H54 (cell line): Measurements from ENCODE around the gene PAAF1.
A peak's percentile ranks its signal among the peaks of the same experiment; 100 is the strongest.

ENCODE experiments used
- DNase-seq: peaks from one replicate; pipeline ENCODE4 v3.0.0; 2011; ENCODE audit warnings: low spot score, mixed read lengths; ENCODE audit not compliant: insufficient read length
- FAIRE-seq: peaks from 3 replicates; lab custom pipeline; 2011; peaks lifted over from hg19 to GRCh38; lab: Jason Lieb, UNC
- POLR2A ChIP-seq: IDR thresholded peaks from 2 replicates; pipeline ENCODE4 v1.6.1; 2011; ENCODE audit warnings: low read depth, mild to moderate bottlenecking, low read length

PAAF1 gene, protein sequence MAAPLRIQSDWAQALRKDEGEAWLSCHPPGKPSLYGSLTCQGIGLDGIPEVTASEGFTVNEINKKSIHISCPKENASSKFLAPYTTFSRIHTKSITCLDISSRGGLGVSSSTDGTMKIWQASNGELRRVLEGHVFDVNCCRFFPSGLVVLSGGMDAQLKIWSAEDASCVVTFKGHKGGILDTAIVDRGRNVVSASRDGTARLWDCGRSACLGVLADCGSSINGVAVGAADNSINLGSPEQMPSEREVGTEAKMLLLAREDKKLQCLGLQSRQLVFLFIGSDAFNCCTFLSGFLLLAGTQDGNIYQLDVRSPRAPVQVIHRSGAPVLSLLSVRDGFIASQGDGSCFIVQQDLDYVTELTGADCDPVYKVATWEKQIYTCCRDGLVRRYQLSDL

DNA sequence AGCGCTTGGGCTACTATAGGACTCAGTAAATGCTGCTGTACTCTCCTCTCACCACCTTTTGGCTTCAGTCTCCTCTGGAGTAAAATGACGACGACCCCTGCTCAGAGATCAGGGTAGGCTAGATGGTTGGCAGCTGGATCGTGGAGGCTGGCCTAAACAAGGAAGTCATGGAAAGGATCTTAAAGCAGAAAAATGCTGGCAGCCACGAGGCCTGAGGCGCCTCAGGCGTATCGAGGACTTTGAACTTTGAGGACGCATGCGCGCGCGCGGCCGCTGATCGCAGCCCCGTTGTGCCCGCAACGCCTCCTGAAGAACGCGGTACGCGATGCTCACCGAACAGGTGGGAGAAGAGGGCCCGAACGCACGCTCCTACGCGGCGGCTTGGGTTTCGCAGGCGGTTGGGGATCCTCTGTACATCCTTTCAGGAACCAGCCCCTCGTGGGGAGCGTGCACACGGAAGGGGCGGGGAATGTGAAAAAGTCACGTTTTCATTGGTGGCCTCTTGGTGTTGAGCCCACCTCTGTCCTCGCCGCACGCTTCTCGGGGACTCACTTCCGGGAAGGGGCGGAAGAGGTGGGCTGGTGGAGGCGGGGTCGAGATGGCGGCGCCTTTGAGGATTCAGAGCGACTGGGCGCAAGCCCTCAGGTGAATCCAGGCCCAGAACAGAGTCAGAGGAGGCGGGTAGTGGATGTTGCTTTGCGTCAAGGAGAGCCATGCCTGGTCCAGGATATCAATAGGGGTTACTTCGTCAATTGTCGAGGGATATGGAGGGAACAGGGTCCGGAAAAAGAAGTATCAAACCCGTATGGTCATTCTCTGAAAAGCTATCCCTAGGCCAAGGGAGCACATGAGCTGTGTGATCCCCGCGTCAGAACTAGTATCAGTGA is at the start of gene PAAF1, which contains the start of gene COA4:
Gene PAAF1, plus strand, starts transcription at position 576 of the 887 bp plus-strand sequence. Its CDS starts 23 bp downstream, at position 599.
Gene COA4, minus strand, starts transcription at position 423 of the 887 bp plus-strand sequence. CDS start 3,468 bp downstream, outside the sequence.
- DNase-seq (peak; percentile 90), FAIRE-seq (peak; percentile 30)
- peak; percentile 74 for TF ChIP-seq POLR2A

DNA sequence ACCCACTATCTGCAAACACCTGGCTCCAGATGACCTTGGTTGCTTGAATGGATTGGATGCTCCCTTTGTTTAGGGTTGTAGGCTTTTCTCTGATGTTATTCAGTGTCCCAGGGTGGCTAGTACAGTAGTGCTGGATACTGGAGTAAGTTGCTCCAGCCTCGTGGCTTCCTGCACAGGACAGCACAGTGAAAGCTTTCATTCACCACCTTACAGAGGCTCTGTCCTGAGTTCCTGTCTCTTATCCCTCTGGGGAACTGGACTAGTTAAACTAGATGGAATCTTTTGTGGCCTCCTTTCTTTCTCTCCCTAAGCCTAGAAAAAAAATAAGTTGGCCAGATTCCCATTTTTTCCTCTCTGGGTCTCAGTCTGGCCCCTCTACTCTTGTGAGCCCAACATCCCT is 46.5 kb upstream of the PAAF1 start:
- no peak for TF ChIP-seq POLR2A
- no peak for FAIRE-seq
- no peak for DNase-seq

DNA sequence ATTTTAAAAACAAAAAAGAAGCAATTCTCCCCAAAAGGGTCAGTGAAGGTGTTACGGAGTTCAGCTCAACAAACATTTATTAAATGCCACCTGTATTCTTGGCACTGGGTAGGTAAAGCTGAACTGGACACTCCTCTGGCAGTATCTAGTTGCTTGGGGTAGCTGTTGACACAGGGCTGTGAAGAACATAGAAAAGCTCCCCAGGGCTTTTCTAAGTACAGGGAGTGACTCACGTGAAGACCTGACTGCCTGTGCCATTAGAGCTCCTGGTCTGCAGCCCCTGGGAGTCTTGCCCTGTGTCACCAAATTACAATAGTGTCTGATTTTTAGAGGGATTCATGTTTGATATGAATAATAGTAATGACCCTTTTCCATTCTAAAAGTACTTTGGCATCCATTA is 43.7 kb upstream of the PAAF1 start:
- FAIRE-seq (no peak), DNase-seq (no peak)
- TF ChIP-seq POLR2A = no peak

DNA sequence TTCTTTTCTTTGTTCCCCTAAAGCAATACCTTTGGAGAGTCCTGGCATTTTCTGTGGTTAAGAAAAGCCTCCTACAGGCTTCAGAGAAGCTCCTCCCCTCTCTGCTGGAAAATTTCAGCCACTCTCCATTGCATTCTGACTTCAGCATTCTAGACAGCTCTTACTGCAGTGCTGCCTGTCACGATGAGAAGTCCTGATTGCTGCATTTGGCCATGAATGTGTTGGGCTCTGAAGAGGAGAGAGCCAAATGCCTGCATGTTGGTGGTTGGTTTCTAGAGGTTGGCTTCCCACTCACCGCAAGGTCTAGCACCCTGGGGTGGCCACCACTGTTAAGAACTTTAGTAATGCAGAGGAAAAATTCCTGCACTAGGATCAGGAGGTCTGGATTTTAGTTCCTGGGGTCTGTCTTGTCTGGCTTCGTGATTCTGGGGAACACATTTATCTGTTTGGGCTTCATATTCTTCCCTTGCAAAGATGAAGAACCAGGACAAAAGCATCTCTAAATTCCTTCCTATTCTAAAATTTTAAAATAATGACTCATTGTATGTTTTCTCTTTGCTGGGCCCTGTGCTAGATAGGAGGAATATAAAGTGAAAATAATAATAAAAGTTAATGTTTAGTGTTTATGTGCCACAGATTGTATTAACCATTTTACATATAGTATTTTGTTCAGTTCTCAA is 38.2 kb upstream of the PAAF1 start:
- peak; percentile 8 for DNase-seq
- FAIRE-seq = no peak
- no peak for TF ChIP-seq POLR2A

DNA sequence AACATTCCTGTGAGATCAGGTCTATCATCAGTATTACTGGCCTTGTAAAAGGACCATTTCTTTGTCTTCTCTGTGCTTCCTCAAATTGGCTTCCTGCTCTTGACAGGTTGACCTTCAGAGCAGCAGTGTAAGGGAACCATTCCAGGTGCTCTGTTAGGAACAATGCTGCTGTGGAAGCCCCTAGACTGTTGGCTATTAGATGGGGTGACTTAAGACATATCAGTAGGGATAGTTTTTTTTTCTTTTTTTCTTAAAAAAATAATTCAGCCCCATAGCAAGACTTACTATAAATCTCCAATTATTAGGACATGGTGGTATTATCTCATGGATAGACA is 37.7 kb upstream of the PAAF1 start:
- no peak for FAIRE-seq
- DNase-seq = no peak
- no peak for TF ChIP-seq POLR2A

DNA sequence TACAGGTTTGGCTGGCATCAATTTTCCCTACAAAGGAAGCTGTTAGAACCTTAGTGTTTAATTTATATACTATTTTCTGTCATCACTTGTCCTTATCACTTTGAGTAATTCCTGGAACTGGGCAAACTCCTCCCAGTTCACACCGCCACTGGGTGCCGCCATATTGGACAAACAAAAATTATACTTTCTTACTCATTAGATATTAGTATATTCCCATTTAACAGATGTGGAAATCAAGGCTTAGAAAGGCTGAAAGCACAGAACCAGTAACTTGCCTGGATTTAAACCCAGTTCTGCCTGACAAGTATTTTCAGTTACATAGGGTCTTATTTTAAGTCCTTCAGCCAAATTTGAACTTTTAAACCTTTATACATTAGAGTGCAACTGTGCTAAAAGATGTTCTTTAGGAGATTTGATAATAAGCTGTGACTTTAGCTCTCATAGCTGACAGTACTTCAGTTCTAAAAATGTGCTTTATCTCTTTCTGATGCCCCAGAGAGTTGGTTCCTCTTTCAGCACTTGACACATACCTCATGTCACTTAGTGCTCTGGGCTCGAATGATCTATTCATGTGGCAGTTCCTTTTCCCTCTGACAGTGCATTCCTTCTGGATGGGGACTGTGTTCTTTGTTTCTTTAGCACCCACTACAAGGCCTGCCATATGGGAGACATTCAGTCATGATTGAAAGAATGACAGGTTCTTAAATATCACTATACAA is 25.6 kb upstream of the PAAF1 start:
- TF ChIP-seq POLR2A = no peak
- no peak for DNase-seq
- FAIRE-seq = no peak

DNA sequence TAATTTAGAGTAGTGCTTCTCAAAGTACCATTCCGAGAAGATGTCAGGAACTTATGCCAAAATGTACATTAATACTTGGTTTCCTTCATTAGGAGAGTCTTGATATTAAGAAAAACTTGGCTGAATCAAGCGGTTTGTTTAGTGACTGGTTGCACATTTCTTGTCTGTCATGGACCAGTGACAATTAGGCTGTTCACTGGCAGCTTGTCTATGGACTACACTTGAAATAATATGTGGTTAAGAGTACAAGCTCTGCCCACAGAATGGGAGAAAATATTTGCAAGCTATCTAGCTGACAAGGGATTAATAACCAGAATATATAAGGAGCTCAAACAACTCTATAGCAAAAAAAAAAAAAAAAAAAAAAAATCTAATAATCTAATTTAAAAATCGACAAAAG is 24.8 kb upstream of the PAAF1 start:
- TF ChIP-seq POLR2A = no peak
- DNase-seq (no peak), FAIRE-seq (no peak)

DNA sequence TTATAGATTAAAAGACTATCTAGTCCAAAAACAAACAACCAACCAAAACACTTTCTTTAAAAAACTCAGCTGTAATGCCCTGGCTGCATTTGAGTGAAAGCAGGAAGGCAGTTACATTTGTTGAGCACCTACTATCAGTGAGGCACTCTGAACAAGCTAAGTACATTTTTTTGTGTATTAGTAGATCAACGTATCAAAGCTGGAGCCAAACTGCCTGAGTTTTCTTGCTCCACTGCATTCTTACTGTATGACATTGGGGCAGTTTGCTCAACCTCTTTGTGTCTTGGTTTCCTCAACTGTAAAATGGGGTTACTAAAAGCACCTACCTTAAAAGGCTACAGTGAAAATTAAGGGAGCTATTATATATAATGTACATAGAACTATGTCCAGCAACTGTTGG is 22.1 kb upstream of the PAAF1 start:
- no peak for TF ChIP-seq POLR2A
- no peak for FAIRE-seq

DNA sequence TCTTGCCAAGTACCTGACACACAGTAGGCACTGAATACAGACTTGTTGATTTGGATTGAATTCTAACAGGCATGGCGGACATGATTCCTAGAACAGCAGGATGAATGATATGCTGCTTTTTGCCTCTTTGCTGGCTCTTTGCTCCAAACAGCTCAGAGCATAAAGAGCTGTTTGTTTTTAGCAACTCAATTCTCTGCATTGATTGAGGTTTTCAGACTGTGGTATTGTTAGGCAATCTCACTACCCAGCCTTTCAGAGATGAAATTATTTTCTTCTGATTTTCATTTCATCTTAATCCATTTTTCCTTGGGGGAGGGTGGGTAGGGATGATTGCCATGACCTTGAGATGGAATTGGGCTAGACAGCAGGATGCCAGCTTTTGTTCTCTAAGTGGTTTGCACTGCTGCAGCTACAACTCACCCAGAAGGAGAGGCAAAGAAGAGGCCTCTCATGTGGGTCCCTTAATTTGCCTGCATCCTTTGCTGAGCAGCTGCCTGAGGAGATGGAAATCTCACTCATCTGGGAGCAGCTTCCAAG is 20.7 kb upstream of the PAAF1 start:
- no peak for TF ChIP-seq POLR2A
- no peak for DNase-seq
- no peak for FAIRE-seq

More for the DNA sequence above, 22.1 kb upstream of the PAAF1 start:
- no peak for DNase-seq

DNA sequence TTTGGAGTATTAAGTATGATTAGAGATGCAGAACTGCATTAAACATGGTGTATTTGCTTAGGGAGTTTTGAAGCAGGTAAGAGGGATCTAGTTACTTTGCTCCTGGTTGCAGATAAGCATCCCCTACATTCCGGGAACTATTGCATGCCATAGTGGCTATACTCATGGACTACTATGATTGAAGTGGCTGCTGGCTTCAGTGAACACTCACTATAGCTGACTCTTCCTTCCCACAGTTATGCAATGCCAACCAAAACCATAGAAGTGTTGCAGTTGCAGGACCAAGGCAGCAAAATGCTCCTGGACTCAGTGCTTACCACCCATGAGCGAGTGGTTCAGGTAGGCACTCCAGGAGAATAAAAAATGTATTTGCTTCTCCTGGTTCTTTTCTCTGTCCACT is 17.1 kb upstream of the PAAF1 start:
- DNase-seq (no peak), FAIRE-seq (no peak)
- no peak for TF ChIP-seq POLR2A

DNA sequence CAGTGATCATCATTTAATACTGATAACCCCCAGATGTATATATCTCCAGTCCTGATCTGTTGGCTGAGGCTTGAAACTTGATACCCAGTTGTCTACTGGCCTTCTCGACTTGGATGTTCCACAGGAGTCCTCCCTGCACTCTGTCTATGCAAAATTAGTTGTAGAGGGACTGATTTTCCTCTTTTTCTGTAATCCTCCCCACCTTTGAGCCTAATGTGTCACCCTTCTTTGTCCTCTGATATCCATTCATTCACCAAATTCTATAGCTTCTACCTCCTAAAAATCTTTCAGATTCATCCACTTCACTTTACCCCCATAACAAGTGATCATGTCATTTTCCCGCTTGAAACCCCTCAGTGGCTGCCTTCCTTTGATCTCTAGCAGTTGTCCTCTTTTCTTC is 16.6 kb upstream of the PAAF1 start:
- TF ChIP-seq POLR2A = no peak
- no peak for FAIRE-seq

DNA sequence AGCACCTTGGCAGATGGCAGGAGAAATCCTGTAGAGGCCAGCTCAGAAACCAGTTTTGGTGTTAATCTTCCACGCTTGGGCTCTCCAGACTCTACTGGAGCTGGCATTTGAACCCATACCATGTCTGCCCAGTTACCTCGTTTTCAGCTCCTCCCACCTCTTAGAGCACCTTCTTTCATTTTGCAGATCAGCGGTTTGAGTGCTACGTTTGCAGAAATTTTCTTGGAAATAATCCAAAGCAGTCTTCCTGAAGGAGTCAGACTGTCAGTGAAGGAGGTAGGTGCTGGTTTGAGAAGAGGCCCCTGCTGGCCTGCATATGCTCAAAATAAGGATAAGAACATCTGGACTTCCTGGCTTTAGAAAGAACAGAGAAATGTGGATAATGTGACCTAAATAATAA is 13.8 kb upstream of the PAAF1 start:
- DNase-seq (no peak), FAIRE-seq (no peak)
- TF ChIP-seq POLR2A = no peak

More for the DNA sequence above, 16.6 kb upstream of the PAAF1 start:
- no peak for DNase-seq

DNA sequence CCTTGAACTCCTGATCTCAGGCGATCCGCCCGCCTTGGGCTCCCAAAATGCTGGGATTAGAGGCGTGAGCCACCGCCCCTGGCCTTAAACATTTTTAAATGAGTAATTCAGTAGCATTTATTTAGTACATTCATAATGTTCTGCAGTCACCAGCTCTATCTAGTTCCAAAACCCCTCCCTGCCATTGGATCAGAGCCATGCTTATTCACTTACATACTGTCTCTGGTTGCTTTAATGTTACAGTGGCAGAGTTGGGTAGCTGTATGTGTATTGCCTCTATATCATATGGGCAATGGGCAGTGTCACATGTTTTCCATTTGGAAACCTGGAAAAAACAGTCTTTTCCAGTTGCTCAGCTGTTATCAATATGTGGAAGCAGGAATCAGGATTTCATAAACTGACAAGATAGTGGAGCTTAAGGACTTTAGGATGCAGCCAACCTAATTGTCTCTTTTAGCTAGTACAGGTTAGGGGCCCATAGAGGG is 10.7 kb upstream of the PAAF1 start:
- no peak for FAIRE-seq
- no peak for DNase-seq
- TF ChIP-seq POLR2A = no peak
